ENCODE data around the gene C3orf70. TPM values are rescaled to one million over a fixed set of nuclear protein-coding genes. Genes with fewer than 3 reads are reported as not detected.

Gene C3orf70
- total RNA-seq, result 0.09 and 0.14 TPM in 2 replicates

GRCh38 chr3:185152410-185153170, at the start of gene C3orf70:
Gene C3orf70, minus strand, starts transcription at chr3:185153060. Its CDS starts 237 bp downstream, at chr3:185152823.

Other genes starting within 250 kb of the C3orf70 start
- gene EHHADH, start 101.0 kb upstream of the C3orf70 start, total RNA-seq, result 3.4 and 4.5 TPM in 2 replicates
- 11.9 and 13.6 TPM in 2 replicates for gene MAP3K13, start 210.1 kb upstream of the C3orf70 start, total RNA-seq